Fibroblast of the aortic adventitia (primary cell): ENCODE data around the gene NAPA. TPM values are rescaled to one million over a fixed set of nuclear protein-coding genes. Genes with fewer than 3 reads are reported as not detected.
A peak's percentile ranks its signal among the peaks of the same experiment; 100 is the strongest.

Experiments
- DNase-seq: peaks from one replicate; pipeline ENCODE4 v3.0.0-alpha.2; 2010; ENCODE audit warnings: low read depth
- H3K4me3 ChIP-seq: 2 replicates; pipeline ENCODE4 v1.5.1; 2011; ENCODE audit warnings: low read depth, mild to moderate bottlenecking, control low read depth, low read length, moderate library complexity
- total RNA-seq: library from RNA; depleted of rRNA; stranded (reverse); fragments of >200 nt; gene quantifications from 2 replicates; pipeline ENCODE4 v1.2.3, GENCODE V29; 2012; ENCODE audit warnings: low replicate concordance
- TF ChIP-seq, protein P1 (sequence below): IDR thresholded peaks from 2 replicates; pipeline ENCODE4 v1.5.1; 2011; ENCODE audit warnings: mild to moderate bottlenecking, low read length, control low read depth, inconsistent platforms; ENCODE audit not compliant: insufficient read depth

The NAPA gene
- total RNA-seq, 1 donor, result 63.4 TPM

DNA sequence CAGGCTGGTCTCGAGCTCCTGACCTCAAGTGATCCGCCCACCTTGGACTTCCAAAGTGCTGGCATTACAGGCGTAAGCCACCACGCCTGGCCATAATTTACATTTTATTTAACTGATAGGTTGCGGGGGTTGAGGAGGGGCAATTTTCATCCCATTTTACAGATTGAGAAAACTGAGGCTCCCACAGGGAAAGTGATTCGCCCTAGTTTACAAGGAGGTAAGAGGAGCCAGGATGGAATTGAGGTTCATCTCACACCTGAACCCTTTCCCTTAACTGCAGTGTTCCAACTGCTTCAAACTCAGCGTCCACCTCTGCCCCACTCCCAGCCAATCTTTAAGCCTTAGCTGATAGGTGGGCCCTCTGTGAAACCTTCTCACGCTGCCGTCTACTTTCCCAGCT is 4.0 kb upstream of the NAPA start:
- H3K4me3 ChIP-seq, result no peak overlapping the region
- TF ChIP-seq, protein P1, sequence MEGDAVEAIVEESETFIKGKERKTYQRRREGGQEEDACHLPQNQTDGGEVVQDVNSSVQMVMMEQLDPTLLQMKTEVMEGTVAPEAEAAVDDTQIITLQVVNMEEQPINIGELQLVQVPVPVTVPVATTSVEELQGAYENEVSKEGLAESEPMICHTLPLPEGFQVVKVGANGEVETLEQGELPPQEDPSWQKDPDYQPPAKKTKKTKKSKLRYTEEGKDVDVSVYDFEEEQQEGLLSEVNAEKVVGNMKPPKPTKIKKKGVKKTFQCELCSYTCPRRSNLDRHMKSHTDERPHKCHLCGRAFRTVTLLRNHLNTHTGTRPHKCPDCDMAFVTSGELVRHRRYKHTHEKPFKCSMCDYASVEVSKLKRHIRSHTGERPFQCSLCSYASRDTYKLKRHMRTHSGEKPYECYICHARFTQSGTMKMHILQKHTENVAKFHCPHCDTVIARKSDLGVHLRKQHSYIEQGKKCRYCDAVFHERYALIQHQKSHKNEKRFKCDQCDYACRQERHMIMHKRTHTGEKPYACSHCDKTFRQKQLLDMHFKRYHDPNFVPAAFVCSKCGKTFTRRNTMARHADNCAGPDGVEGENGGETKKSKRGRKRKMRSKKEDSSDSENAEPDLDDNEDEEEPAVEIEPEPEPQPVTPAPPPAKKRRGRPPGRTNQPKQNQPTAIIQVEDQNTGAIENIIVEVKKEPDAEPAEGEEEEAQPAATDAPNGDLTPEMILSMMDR, result no peak
- no peak for DNase-seq

DNA sequence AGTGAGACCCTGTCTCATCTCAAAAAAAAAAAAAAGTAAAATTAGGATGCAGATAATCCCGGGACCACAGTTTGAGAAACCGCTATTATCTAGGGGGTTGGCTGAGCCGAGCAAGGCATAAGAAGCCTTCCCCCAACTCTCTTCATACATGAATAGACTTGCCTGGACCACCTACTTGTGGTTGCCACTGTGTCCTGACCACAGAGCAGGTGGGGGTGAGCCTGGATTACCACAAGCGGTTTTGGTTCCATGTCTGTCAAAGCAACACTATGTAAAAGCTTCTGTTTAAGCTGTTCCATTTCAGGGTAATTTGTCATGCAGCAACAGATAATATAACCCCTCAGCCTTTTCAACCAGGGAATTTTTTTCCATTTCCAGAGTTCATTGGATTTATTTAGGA is 3.3 kb upstream of the NAPA start:
- H3K4me3 ChIP-seq, result no peak overlapping the region
- no peak for DNase-seq
- TF ChIP-seq, protein P1, result no peak

DNA sequence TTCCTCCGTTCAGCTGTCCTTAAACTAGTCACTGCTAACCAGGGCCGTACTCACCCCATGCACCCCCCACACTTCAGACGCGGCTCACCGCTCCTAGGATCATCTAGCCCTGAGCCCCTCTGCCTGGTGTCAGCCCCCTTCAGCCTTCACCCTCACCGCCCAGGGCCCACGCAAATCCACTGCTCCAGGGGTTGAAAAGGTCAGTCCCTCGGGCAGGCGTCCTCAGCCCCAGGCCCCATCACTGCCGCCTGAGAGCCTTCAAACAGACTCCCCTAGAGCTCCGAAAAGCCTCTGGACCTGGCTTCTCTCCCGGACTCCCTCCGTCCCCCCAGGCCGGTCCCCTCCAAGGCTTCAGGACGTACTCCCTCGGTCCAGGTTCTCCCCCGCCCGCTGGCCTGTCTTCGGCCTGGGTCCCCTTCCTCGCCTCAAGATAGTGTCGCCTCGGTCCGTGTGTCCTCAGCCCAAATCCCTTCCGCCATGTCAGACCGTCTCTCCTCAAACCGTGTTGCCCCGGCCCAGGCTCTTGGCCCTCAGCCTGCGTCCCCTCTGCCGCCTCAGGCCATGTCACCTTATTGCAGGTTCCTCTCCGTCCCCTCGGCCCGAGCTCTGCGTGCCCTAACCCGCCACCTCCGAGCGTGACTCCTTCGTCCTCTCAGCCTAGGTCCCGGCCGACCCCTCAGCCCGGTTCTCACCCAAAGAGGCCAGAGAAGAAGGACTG is 553 bp downstream of the NAPA start:
- TF ChIP-seq, protein P1, result no peak
- DNase-seq, result no peak
- H3K4me3 ChIP-seq, result peak overlapping the region; percentile 99

DNA sequence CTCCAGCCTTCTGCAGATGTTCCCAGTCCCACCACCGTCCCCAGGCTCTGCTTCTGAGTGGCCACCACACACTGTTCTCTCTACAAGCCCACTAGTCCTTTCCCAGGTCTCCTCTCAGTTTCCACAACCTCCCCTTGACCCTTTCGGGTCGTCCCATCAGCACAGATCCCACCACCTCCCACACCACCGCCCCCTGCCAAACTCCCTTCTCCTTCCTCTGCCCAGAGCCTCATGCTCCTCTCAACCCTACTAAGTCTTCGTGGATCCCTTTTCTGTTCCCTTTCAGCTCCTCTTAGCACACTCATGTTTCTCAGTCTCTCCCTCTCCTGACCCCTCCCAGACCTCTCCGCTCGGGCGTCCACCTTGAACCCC is 1.9 kb downstream of the NAPA start:
- H3K4me3 ChIP-seq, result peak overlapping the region; percentile 99
- TF ChIP-seq, protein P1, result no peak
- no peak for DNase-seq

DNA sequence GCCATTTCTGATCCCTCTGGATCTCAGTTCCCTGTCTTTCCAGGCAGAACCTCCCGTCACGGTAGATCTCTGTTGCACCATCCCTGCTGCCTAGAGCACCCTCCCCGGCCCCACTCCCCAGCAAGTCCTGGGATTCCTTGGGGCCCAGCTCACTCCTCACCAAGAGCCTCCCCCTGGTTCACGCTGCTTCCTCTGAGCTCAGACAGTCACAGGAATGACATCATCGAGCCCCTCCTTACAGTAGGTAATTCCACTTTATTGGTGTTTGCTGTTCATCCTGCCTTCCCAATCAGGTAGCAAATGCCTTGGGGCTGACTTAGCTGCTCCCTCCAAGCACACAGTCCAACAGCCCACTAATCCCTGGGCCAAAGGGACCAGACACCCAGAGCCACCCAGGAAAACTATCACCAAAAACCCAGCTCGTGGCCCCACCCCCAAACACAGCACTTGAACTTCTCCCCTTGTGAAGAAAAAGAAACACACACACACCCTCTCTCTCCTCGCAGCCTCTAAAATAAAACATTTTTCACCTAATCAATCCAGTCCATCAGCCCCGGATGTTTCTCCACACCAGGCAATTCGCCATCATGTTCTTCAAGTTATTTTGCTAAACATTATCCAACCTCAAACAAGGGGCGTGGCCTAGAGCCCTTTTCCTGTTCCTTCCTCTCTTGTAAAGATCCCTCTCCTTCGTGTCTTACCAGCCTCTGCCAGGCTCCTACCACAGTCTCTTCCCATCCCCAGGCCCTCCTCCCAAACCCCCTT is 2.5 kb downstream of the NAPA start:
- H3K4me3 ChIP-seq, result peak overlapping the region; percentile 99
- TF ChIP-seq, protein P1, result no peak
- peak; percentile 64 for DNase-seq

DNA sequence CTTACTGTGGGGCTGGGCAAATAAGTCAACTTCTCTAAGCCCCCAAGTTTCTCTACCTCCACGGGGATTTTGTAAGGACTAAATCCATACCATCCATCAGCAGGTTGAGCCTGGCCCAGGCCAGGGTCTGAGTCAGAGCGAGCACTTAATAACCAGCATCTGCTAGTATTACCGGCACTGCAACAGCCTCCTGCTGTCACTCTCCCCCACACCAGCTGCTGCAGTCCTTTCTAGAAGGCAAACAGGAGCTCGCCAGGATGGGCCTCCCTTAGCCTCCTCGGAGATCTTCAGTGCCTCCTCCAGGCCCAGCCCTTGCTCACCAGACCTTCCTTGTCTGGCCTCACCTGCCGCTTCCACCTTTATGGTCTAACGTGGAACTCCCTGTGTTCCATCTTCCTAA is 3.2 kb downstream of the NAPA start:
- TF ChIP-seq, protein P1, result no peak
- peak; percentile 26 for DNase-seq
- peak overlapping the region; percentile 99 for H3K4me3 ChIP-seq

DNA sequence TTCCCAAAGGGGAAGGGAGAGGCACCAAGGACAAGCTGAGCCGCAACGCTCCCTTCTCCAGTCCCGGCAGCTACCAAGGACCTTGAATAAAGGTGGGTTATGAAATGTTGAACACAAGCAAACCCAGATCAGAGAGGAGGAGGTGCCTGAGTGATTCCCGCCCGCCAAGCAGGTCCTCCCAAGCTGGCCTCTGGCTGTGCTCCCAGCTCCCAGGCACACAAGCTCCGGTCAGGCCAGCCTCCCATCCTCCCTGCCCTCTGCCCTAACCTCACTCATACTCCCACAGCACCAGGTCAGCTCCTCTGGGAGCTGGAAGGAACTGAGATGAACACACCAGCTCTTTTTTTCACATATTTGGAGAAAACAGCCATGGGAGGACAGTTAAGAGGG is 3.7 kb downstream of the NAPA start:
- DNase-seq, result no peak
- TF ChIP-seq, protein P1, result no peak
- no peak overlapping the region for H3K4me3 ChIP-seq
